ENCODE measurements around the gene C8B. TPM values are rescaled to one million over a fixed set of nuclear protein-coding genes. Genes with fewer than 3 reads are reported as not detected.

Gene C8B
- total RNA-seq, 1 experiment from 2014 or later, result not detected

DNA sequence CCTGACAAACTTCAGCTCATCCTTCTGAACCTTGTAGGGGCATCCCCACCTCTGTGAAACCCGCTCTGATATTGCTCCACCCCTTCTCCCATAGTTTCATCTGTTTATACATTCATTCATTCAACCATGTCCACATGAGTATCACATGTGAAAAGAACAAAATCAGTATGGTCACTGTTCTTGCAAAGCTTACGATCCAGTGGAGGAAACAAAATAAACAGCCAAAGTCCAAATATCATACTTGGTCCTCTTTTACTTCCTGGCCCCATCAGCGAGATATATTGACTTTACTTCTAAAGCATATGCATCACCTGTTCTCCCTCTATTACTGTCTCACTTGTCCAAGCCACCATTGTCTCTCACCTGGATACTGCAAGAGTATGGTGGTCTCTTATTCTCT, 75.6 kb downstream of the C8B start:
- no peak overlapping the region for H3K4me3 Mint-ChIP-seq (ENCODE audit: unreplicated experiment)
- H3K36me3 Mint-ChIP-seq (ENCODE audit: insufficient read depth, unreplicated experiment), result no peaks in the 10 kb centered on the region
- intact Hi-C loops (cut with micrococcal nuclease; ENCODE audit: unreplicated experiment), result no loop called here
- TF ChIP-seq, protein P1, sequence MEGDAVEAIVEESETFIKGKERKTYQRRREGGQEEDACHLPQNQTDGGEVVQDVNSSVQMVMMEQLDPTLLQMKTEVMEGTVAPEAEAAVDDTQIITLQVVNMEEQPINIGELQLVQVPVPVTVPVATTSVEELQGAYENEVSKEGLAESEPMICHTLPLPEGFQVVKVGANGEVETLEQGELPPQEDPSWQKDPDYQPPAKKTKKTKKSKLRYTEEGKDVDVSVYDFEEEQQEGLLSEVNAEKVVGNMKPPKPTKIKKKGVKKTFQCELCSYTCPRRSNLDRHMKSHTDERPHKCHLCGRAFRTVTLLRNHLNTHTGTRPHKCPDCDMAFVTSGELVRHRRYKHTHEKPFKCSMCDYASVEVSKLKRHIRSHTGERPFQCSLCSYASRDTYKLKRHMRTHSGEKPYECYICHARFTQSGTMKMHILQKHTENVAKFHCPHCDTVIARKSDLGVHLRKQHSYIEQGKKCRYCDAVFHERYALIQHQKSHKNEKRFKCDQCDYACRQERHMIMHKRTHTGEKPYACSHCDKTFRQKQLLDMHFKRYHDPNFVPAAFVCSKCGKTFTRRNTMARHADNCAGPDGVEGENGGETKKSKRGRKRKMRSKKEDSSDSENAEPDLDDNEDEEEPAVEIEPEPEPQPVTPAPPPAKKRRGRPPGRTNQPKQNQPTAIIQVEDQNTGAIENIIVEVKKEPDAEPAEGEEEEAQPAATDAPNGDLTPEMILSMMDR (IDR thresholded peaks at IDR 0.05; ENCODE audit: insufficient read depth in 1 of 2, low read depth in 1 of 2, low read length in 1 of 2, severe bottlenecking in 1 of 2, unreplicated experiment in 1 of 2), result no peak
- CTCF ChIA-PET, result no interaction called here
- Histone ChIP-seq H3K36me3 (ENCODE audit: control insufficient read depth, insufficient read depth, low read length) (no peaks in the 10 kb centered on the region), H3K4me1 (no peaks in the 10 kb centered on the region), H3K9me3 (no peaks in the 10 kb centered on the region), H3K4me3 (ENCODE audit: low read depth, low read length) (no peak overlapping the region), H3K27me3 (replicated peaks; ENCODE audit: control insufficient read depth, insufficient read depth, low read length) (no peaks in the 10 kb centered on the region)
- POLR2A ChIA-PET, result no interaction called here
- H3K27ac Mint-ChIP-seq (ENCODE audit: unreplicated experiment), result no peak overlapping the region
- H3K9me3 Mint-ChIP-seq (ENCODE audit: unreplicated experiment), result no peaks in the 10 kb centered on the region
- no TSS peak for BruUV-seq (replicated peaks)
- no peaks in the 10 kb centered on the region for H3K4me1 Mint-ChIP-seq (ENCODE audit: low read depth, unreplicated experiment)
- H3K27me3 Mint-ChIP-seq (ENCODE audit: insufficient read depth, unreplicated experiment), result no peaks in the 10 kb centered on the region
- DNase-seq, result no peak

DNA sequence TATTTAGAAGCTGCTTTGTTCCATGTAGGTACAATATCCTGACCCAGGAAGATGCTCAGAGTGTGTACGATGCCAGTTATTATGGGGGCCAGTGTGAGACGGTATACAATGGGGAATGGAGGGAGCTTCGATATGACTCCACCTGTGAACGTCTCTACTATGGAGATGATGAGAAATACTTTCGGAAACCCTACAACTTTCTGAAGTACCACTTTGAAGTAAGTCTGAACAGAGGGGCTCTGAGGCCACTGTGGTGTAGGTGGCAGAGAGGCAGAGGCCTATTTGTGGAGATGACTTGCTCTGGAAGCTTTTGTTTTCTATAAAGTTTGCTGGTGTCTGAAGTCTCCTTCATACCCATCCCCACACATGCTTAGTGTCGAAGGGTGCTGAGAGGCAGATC, 84.4 kb downstream of the C8B start:
- no peak overlapping the region for H3K4me3 Mint-ChIP-seq (ENCODE audit: unreplicated experiment)
- POLR2A ChIA-PET, result no interaction called here
- no peak overlapping the region for H3K27ac Mint-ChIP-seq (ENCODE audit: unreplicated experiment)
- BruUV-seq (replicated peaks), result no TSS peak
- Histone ChIP-seq H3K27me3 (replicated peaks; ENCODE audit: control insufficient read depth, insufficient read depth, low read length) (no peaks in the 10 kb centered on the region), H3K36me3 (ENCODE audit: control insufficient read depth, insufficient read depth, low read length) (no peaks in the 10 kb centered on the region), H3K9me3 (no peaks in the 10 kb centered on the region), H3K4me1 (no peaks in the 10 kb centered on the region), H3K4me3 (ENCODE audit: low read depth, low read length) (no peak overlapping the region)
- CTCF ChIA-PET, result no interaction called here
- TF ChIP-seq, protein P1 (IDR thresholded peaks at IDR 0.05; ENCODE audit: insufficient read depth in 1 of 2, low read depth in 1 of 2, low read length in 1 of 2, severe bottlenecking in 1 of 2, unreplicated experiment in 1 of 2), result no peak
- DNase-seq, result no peak
- H3K4me1 Mint-ChIP-seq (ENCODE audit: low read depth, unreplicated experiment), result no peaks in the 10 kb centered on the region
- no peaks in the 10 kb centered on the region for H3K36me3 Mint-ChIP-seq (ENCODE audit: insufficient read depth, unreplicated experiment)
- H3K27me3 Mint-ChIP-seq (ENCODE audit: insufficient read depth, unreplicated experiment), result no peaks in the 10 kb centered on the region
- intact Hi-C loops (cut with micrococcal nuclease; ENCODE audit: unreplicated experiment), result no loop called here
- H3K9me3 Mint-ChIP-seq (ENCODE audit: unreplicated experiment), result no peaks in the 10 kb centered on the region

DNA sequence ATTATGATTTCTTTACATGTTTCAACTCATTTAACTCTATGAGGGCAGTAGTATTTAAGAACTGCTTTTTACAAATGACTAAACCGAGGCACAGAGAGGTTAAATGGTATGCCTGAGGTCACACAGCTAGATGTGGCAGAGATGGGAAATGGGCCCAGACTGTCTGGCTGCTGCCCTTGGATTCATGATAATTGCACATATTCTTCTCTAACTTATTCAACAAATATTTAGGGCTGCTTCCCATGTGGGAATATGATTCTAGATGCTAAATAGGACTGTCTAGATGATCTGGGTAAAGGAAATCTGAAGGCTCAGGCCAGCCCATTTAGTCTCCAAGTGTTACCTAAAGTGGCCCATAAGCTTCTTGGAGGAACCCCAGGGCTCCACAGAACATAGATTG, 85.0 kb downstream of the C8B start:
- POLR2A ChIA-PET, result no interaction called here
- no peaks in the 10 kb centered on the region for H3K9me3 Mint-ChIP-seq (ENCODE audit: unreplicated experiment)
- no peak for DNase-seq
- H3K27ac Mint-ChIP-seq (ENCODE audit: unreplicated experiment), result no peak overlapping the region
- H3K4me3 Mint-ChIP-seq (ENCODE audit: unreplicated experiment), result no peak overlapping the region
- no peaks in the 10 kb centered on the region for H3K4me1 ChIP-seq
- H3K4me3 ChIP-seq (ENCODE audit: low read depth, low read length), result no peak overlapping the region
- H3K36me3 Mint-ChIP-seq (ENCODE audit: insufficient read depth, unreplicated experiment), result no peaks in the 10 kb centered on the region
- H3K27me3 Mint-ChIP-seq (ENCODE audit: insufficient read depth, unreplicated experiment), result no peaks in the 10 kb centered on the region
- intact Hi-C loops (cut with micrococcal nuclease; ENCODE audit: unreplicated experiment), result no loop called here
- H3K4me1 Mint-ChIP-seq (ENCODE audit: low read depth, unreplicated experiment), result no peaks in the 10 kb centered on the region
- H3K27me3 ChIP-seq (replicated peaks; ENCODE audit: control insufficient read depth, insufficient read depth, low read length), result no peaks in the 10 kb centered on the region
- TF ChIP-seq, protein P1 (IDR thresholded peaks at IDR 0.05; ENCODE audit: insufficient read depth in 1 of 2, low read depth in 1 of 2, low read length in 1 of 2, severe bottlenecking in 1 of 2, unreplicated experiment in 1 of 2), result no peak
- no peaks in the 10 kb centered on the region for H3K36me3 ChIP-seq (ENCODE audit: control insufficient read depth, insufficient read depth, low read length)
- no peaks in the 10 kb centered on the region for H3K9me3 ChIP-seq
- CTCF ChIA-PET, result no interaction called here
- BruUV-seq (replicated peaks), result no TSS peak

Other genes starting within 250 kb of the C8B start
- 2.7 and 2.9 TPM in 2 replicates for gene FYB2, start 146.6 kb downstream of the C8B start, total RNA-seq (2022)
- not detected in 2 replicates for gene C8A, start 111.2 kb downstream of the C8B start, total RNA-seq (2022)

Data from Caco-2 (cell line).